ENCODE data around the gene ANKRD45. TPM values are rescaled to one million over a fixed set of nuclear protein-coding genes. Genes with fewer than 3 reads are reported as not detected.

The ANKRD45 gene
- total RNA-seq, 1 experiment from 2014 or later: 0.44 TPM

DNA sequence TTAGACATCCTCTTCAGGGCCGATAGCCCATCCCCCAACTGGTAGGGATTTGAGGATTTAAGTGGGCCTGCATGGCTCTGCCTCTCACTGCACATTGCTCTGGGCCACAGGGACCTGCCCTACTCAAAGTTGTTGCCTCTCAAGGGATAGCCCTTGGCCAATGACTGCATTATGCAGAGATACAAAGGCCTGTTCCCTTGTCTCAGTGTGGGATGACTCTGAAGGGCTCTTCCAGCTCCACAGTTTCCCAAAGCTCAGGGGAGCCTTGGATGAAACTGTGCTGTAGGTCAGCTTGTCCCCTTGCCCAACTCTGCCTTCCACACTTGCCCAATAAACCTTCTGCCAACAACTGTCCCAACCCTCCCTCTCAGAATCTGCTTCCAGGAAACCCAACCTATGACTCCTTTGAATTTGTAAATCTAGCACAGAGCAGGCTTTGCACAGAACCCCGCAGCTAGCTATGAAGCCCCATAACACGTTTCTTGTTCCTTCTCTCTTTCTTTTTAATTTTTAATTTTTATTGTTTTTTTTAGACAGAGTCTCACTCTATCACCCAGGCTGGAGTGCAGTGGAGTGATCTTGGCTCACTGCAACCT, 109.3 kb downstream of the ANKRD45 start:
- Histone ChIP-seq H3K9me3 (ENCODE audit: control insufficient read depth in 1 of 2, insufficient read depth in 1 of 2, low read depth in 1 of 2, low read length in 2 of 2) (no peaks in the 10 kb centered on the region), H3K27ac (ENCODE audit: low read depth, low read length) (no peak overlapping the region), H3K36me3 (ENCODE audit: control insufficient read depth in 1 of 2, insufficient read depth in 2 of 2, low read length in 2 of 2) (no peaks in the 10 kb centered on the region), H3K9ac (ENCODE audit: low read length) (no peak overlapping the region), H3K27me3 (ENCODE audit: insufficient read depth, low read length) (no peaks in the 10 kb centered on the region), H3K79me2 (ENCODE audit: insufficient read depth, low read length) (no peaks in the 10 kb centered on the region), H3K4me2 (ENCODE audit: low read length) (no peak overlapping the region), H3K4me1 (ENCODE audit: control insufficient read depth in 1 of 2, insufficient read depth in 2 of 2, low read length in 2 of 2) (peaks cover 0 to 7% of the 10 kb centered on the region in 2 experiments; a peak in 1 of 4 replicates), H3K9me2 (ENCODE audit: insufficient read depth) (no peaks in the 10 kb centered on the region), H4K20me1 (ENCODE audit: insufficient read depth) (no peaks in the 10 kb centered on the region), H2AFZ (ENCODE audit: low read depth, low read length, poor library complexity, severe bottlenecking) (no peak overlapping the region), H3K4me3 (replicated peaks in 1 of 2; ENCODE audit: low read depth in 1 of 2, low read length in 2 of 2) (no peak overlapping the region)
- intact Hi-C loops (cut with micrococcal nuclease): no loop called here
- ChIA-PET CTCF (no interaction called here), POLR2A (no interaction called here), RAD21 (ENCODE audit: low non-redundant PET in 1 of 2, low total read pairs in 2 of 2, uncharacterized antibody in 2 of 2, unreplicated experiment in 2 of 2) (no interaction called here)
- no peak for TF ChIP-seq EGR1 (IDR thresholded peaks at IDR 0.05; ENCODE audit: low read depth)
- TF ChIP-seq SIN3A (IDR thresholded peaks at IDR 0.05; ENCODE audit: low read depth): no peak
- no peak for TF ChIP-seq SRF (IDR thresholded peaks at IDR 0.05; ENCODE audit: low read depth)
- no peak for TF ChIP-seq RAD21 (IDR thresholded peaks at IDR 0.05; ENCODE audit: low read depth)
- TF ChIP-seq, protein P1, sequence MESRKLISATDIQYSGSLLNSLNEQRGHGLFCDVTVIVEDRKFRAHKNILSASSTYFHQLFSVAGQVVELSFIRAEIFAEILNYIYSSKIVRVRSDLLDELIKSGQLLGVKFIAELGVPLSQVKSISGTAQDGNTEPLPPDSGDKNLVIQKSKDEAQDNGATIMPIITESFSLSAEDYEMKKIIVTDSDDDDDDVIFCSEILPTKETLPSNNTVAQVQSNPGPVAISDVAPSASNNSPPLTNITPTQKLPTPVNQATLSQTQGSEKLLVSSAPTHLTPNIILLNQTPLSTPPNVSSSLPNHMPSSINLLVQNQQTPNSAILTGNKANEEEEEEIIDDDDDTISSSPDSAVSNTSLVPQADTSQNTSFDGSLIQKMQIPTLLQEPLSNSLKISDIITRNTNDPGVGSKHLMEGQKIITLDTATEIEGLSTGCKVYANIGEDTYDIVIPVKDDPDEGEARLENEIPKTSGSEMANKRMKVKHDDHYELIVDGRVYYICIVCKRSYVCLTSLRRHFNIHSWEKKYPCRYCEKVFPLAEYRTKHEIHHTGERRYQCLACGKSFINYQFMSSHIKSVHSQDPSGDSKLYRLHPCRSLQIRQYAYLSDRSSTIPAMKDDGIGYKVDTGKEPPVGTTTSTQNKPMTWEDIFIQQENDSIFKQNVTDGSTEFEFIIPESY (IDR thresholded peaks at IDR 0.05; ENCODE audit: extremely low read depth, insufficient replicate concordance, low read length): no peak
- TF ChIP-seq, protein P2, sequence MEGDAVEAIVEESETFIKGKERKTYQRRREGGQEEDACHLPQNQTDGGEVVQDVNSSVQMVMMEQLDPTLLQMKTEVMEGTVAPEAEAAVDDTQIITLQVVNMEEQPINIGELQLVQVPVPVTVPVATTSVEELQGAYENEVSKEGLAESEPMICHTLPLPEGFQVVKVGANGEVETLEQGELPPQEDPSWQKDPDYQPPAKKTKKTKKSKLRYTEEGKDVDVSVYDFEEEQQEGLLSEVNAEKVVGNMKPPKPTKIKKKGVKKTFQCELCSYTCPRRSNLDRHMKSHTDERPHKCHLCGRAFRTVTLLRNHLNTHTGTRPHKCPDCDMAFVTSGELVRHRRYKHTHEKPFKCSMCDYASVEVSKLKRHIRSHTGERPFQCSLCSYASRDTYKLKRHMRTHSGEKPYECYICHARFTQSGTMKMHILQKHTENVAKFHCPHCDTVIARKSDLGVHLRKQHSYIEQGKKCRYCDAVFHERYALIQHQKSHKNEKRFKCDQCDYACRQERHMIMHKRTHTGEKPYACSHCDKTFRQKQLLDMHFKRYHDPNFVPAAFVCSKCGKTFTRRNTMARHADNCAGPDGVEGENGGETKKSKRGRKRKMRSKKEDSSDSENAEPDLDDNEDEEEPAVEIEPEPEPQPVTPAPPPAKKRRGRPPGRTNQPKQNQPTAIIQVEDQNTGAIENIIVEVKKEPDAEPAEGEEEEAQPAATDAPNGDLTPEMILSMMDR (IDR thresholded peaks at IDR 0.05 in 2 of 3, conservative IDR thresholded peaks at IDR 0.05 in 1 of 3; ENCODE audit: borderline replicate concordance in 1 of 3, insufficient read depth in 1 of 3, low read depth in 2 of 3, low read length in 2 of 3): no peak
- TF ChIP-seq, protein P3, sequence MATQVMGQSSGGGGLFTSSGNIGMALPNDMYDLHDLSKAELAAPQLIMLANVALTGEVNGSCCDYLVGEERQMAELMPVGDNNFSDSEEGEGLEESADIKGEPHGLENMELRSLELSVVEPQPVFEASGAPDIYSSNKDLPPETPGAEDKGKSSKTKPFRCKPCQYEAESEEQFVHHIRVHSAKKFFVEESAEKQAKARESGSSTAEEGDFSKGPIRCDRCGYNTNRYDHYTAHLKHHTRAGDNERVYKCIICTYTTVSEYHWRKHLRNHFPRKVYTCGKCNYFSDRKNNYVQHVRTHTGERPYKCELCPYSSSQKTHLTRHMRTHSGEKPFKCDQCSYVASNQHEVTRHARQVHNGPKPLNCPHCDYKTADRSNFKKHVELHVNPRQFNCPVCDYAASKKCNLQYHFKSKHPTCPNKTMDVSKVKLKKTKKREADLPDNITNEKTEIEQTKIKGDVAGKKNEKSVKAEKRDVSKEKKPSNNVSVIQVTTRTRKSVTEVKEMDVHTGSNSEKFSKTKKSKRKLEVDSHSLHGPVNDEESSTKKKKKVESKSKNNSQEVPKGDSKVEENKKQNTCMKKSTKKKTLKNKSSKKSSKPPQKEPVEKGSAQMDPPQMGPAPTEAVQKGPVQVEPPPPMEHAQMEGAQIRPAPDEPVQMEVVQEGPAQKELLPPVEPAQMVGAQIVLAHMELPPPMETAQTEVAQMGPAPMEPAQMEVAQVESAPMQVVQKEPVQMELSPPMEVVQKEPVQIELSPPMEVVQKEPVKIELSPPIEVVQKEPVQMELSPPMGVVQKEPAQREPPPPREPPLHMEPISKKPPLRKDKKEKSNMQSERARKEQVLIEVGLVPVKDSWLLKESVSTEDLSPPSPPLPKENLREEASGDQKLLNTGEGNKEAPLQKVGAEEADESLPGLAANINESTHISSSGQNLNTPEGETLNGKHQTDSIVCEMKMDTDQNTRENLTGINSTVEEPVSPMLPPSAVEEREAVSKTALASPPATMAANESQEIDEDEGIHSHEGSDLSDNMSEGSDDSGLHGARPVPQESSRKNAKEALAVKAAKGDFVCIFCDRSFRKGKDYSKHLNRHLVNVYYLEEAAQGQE (IDR thresholded peaks at IDR 0.05; ENCODE audit: low read depth): no peak
- TF ChIP-seq EZH2phosphoT487 (IDR thresholded peaks at IDR 0.05; ENCODE audit: borderline replicate concordance): no peak
- TF ChIP-seq, protein P4, sequence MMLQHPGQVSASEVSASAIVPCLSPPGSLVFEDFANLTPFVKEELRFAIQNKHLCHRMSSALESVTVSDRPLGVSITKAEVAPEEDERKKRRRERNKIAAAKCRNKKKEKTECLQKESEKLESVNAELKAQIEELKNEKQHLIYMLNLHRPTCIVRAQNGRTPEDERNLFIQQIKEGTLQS (IDR thresholded peaks at IDR 0.05): no peak
- TF ChIP-seq, protein P5, sequence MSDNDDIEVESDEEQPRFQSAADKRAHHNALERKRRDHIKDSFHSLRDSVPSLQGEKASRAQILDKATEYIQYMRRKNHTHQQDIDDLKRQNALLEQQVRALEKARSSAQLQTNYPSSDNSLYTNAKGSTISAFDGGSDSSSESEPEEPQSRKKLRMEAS (IDR thresholded peaks at IDR 0.05): no peak
- BruUV-seq (replicated peaks): no TSS peak
- no peak for ATAC-seq
- DNase-seq (ENCODE audit: low read depth, low spot score): no peak

Data from HCT116 (cell line).